ENCODE results near the gene CDH12. TPM values are rescaled to one million over a fixed set of nuclear protein-coding genes. Genes with fewer than 3 reads are reported as not detected.

The CDH12 gene
- total RNA-seq, 1 donor from 2014 or later: not detected

- Histone ChIP-seq H3K4me2 (ENCODE audit: low read length) (no peak overlapping the region), H3K79me2 (ENCODE audit: insufficient read depth, low read length) (no peaks in the 10 kb centered on the region), H3K9me3 (ENCODE audit: insufficient read depth, low read depth, low read length) (no peaks in the 10 kb centered on the region), H4K20me1 (ENCODE audit: insufficient read depth, low read length) (no peaks in the 10 kb centered on the region), H3K4me3 (ENCODE audit: insufficient read depth, low read depth, low read length) (no peak overlapping the region), H2AFZ (ENCODE audit: low read depth, low read length) (no peak overlapping the region), H3K36me3 (ENCODE audit: insufficient read depth, low read length) (no peaks in the 10 kb centered on the region), H3K4me1 (ENCODE audit: insufficient read depth, low read length) (no peaks in the 10 kb centered on the region), H3K9ac (ENCODE audit: low read length) (no peak overlapping the region), H3K27ac (ENCODE audit: low read depth, low read length) (no peak overlapping the region), H3K27me3 (ENCODE audit: insufficient read depth, low read length) (no peaks in the 10 kb centered on the region)
- no peaks in the 10 kb centered on the region for H3K36me3 Mint-ChIP-seq (ENCODE audit: low read depth, unreplicated experiment)
- DNase-seq (ENCODE audit: low read depth) (no peak), FAIRE-seq (no peak)
- no peak overlapping the region for H3K4me3 Mint-ChIP-seq (ENCODE audit: unreplicated experiment)
- no peaks in the 10 kb centered on the region for H3K9me3 Mint-ChIP-seq (ENCODE audit: unreplicated experiment)
- H3K27me3 Mint-ChIP-seq (ENCODE audit: low read depth, unreplicated experiment): no peaks in the 10 kb centered on the region
- H3K4me1 Mint-ChIP-seq (ENCODE audit: low read depth, unreplicated experiment): no peaks in the 10 kb centered on the region
- no peak for TF ChIP-seq EZH2 (IDR thresholded peaks at IDR 0.05; ENCODE audit: insufficient read depth, low read length)
- TF ChIP-seq, protein P1, sequence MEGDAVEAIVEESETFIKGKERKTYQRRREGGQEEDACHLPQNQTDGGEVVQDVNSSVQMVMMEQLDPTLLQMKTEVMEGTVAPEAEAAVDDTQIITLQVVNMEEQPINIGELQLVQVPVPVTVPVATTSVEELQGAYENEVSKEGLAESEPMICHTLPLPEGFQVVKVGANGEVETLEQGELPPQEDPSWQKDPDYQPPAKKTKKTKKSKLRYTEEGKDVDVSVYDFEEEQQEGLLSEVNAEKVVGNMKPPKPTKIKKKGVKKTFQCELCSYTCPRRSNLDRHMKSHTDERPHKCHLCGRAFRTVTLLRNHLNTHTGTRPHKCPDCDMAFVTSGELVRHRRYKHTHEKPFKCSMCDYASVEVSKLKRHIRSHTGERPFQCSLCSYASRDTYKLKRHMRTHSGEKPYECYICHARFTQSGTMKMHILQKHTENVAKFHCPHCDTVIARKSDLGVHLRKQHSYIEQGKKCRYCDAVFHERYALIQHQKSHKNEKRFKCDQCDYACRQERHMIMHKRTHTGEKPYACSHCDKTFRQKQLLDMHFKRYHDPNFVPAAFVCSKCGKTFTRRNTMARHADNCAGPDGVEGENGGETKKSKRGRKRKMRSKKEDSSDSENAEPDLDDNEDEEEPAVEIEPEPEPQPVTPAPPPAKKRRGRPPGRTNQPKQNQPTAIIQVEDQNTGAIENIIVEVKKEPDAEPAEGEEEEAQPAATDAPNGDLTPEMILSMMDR (IDR thresholded peaks at IDR 0.05; ENCODE audit: insufficient read depth, low read depth, low read length): no peak
- no peak overlapping the region for H3K27ac Mint-ChIP-seq (ENCODE audit: unreplicated experiment)
These were observed 789.4 kb downstream of the CDH12 start for GRCh38 chr5:22063717-22064116.

DNA sequence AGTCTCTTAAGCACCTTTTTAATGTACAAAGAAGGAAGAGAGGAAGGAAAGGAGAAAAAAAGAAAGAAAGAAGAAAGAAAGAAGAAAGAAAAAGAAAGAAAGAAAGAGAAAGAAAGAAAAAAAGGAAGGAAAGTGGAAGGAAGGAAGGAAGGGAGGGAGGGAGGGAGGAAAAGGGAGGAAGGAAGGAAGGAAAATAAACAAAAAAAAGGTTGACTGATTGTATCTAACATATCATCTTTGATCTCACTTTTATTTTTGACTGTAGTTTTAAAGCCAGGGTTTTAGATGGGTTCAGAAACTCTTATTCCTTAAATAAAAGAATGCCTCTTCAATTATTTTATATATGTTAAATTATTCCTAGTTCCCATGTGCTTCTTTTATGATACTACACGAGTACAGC is 794.5 kb downstream of the CDH12 start:
- Histone ChIP-seq H3K4me1 (ENCODE audit: insufficient read depth, low read length) (no peaks in the 10 kb centered on the region), H4K20me1 (ENCODE audit: insufficient read depth, low read length) (no peaks in the 10 kb centered on the region), H3K27me3 (ENCODE audit: insufficient read depth, low read length) (no peaks in the 10 kb centered on the region), H3K4me2 (ENCODE audit: low read length) (no peak overlapping the region), H3K9me3 (ENCODE audit: insufficient read depth, low read depth, low read length) (no peaks in the 10 kb centered on the region), H2AFZ (ENCODE audit: low read depth, low read length) (no peak overlapping the region), H3K79me2 (ENCODE audit: insufficient read depth, low read length) (no peaks in the 10 kb centered on the region), H3K9ac (ENCODE audit: low read length) (no peak overlapping the region), H3K4me3 (ENCODE audit: insufficient read depth, low read depth, low read length) (no peak overlapping the region), H3K36me3 (ENCODE audit: insufficient read depth, low read length) (no peaks in the 10 kb centered on the region), H3K27ac (ENCODE audit: low read depth, low read length) (no peak overlapping the region)
- DNase-seq (ENCODE audit: low read depth) (no peak), FAIRE-seq (no peak)
- H3K27me3 Mint-ChIP-seq (ENCODE audit: low read depth, unreplicated experiment): no peaks in the 10 kb centered on the region
- H3K36me3 Mint-ChIP-seq (ENCODE audit: low read depth, unreplicated experiment): no peaks in the 10 kb centered on the region
- no peaks in the 10 kb centered on the region for H3K9me3 Mint-ChIP-seq (ENCODE audit: unreplicated experiment)
- TF ChIP-seq EZH2 (IDR thresholded peaks at IDR 0.05; ENCODE audit: insufficient read depth, low read length): no peak
- TF ChIP-seq, protein P1 (IDR thresholded peaks at IDR 0.05; ENCODE audit: insufficient read depth, low read depth, low read length): no peak
- H3K4me3 Mint-ChIP-seq (ENCODE audit: unreplicated experiment): no peak overlapping the region
- no peaks in the 10 kb centered on the region for H3K4me1 Mint-ChIP-seq (ENCODE audit: low read depth, unreplicated experiment)
- no peak overlapping the region for H3K27ac Mint-ChIP-seq (ENCODE audit: unreplicated experiment)

- no peaks in the 10 kb centered on the region for H3K79me2 ChIP-seq (ENCODE audit: insufficient read depth, low read length)
- no peaks in the 10 kb centered on the region for H4K20me1 ChIP-seq (ENCODE audit: insufficient read depth, low read length)
- no peak overlapping the region for H3K27ac ChIP-seq (ENCODE audit: low read depth, low read length)
- H3K4me3 Mint-ChIP-seq (ENCODE audit: unreplicated experiment): no peak overlapping the region
- H2AFZ ChIP-seq (ENCODE audit: low read depth, low read length): no peak overlapping the region
- H3K36me3 ChIP-seq (ENCODE audit: insufficient read depth, low read length): no peaks in the 10 kb centered on the region
- H3K9me3 Mint-ChIP-seq (ENCODE audit: unreplicated experiment): no peaks in the 10 kb centered on the region
- H3K4me3 ChIP-seq (ENCODE audit: insufficient read depth, low read depth, low read length): no peak overlapping the region
- DNase-seq (ENCODE audit: low read depth) (no peak), FAIRE-seq (no peak)
- H3K4me1 ChIP-seq (ENCODE audit: insufficient read depth, low read length): no peaks in the 10 kb centered on the region
- no peaks in the 10 kb centered on the region for H3K27me3 Mint-ChIP-seq (ENCODE audit: low read depth, unreplicated experiment)
- no peak for TF ChIP-seq EZH2 (IDR thresholded peaks at IDR 0.05; ENCODE audit: insufficient read depth, low read length)
- TF ChIP-seq, protein P1 (IDR thresholded peaks at IDR 0.05; ENCODE audit: insufficient read depth, low read depth, low read length): no peak
- no peak overlapping the region for H3K27ac Mint-ChIP-seq (ENCODE audit: unreplicated experiment)
- H3K9me3 ChIP-seq (ENCODE audit: insufficient read depth, low read depth, low read length): no peaks in the 10 kb centered on the region
- no peaks in the 10 kb centered on the region for H3K27me3 ChIP-seq (ENCODE audit: insufficient read depth, low read length)
- no peak overlapping the region for H3K4me2 ChIP-seq (ENCODE audit: low read length)
- H3K36me3 Mint-ChIP-seq (ENCODE audit: low read depth, unreplicated experiment): no peaks in the 10 kb centered on the region
- no peaks in the 10 kb centered on the region for H3K4me1 Mint-ChIP-seq (ENCODE audit: low read depth, unreplicated experiment)
- no peak overlapping the region for H3K9ac ChIP-seq (ENCODE audit: low read length)
These were observed 796.1 kb downstream of the CDH12 start for GRCh38 chr5:22057012-22057411.
